Stimulated activated CD4-positive, alpha-beta T cell treated with anti-CD3 and anti-CD28 coated beads, Interleukin-4, amount 100 ng/mL, for 48 hours (primary cell): ENCODE data around the gene ATF6B.
"Not testable (repeated sequence)": the region's sequence is repeated elsewhere in the genome, so short reads cannot be mapped to it uniquely, and the experiment has no call there.

Experiments
- DNase-seq, 2 donors: peaks; one replicate each; pipeline ENCODE4 v3.0.0-alpha.2; 2020; ENCODE audit warnings: low read depth in 2 of 2

ATF6B gene

DNA sequence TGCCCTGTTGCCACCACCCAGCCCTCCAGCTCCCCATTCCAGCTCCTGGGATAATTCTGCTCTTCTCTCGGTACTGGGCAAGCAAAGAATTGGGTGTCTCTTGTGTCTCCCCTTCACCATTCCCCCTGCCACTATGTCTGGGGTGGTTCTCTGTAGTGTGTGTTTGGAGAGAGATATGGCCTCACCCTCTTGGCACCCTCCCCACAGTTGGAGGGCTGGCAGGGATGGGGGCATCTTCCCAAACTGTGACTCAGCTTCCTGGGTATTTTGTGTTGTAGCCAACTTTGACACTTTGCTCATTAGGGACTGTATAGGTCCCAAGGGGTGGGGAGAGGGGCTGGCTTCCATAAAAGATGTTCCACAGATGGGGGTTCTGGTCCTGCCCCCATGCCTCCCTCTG lies 20.6 kb downstream of the ATF6B start:
- no peak for DNase-seq

DNA sequence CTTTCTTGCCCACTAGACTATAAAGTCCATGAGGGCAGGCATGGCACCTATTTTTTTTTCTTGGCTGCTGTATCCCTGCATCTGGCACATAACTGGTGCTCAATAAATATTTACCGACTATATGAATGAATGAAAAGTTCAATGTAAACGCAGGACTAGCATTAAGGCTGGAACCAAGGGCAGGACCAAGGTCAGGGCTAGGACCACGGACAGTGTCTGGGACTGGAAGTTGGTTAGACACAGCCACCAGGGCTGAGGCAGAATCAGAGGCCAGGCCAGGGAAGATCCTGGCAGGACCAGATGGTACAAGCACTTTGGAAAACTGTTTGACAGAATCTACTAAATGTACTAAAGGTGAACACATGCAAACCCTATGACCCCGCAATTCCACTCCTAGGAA lies 22.6 kb downstream of the ATF6B start:
- no peak for DNase-seq

DNA sequence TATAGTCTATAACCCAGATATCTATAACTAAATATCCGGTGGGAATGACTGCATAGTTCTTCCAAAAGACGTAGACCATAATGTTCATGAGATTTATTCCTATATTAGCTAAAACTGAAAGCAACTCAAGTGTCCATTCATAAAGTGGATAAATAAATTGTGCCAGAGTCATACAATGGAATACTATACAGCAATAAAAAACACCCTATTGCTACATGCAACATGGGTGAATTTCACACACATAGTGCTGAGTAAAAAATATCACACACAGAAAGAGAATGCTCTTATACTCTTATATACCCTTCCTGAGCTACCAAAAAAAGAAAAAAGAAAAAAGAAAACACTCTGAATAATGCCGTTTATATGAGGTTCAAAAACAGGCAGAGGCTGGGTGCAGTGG lies 25.8 kb downstream of the ATF6B start:
- DNase-seq = no peak

DNA sequence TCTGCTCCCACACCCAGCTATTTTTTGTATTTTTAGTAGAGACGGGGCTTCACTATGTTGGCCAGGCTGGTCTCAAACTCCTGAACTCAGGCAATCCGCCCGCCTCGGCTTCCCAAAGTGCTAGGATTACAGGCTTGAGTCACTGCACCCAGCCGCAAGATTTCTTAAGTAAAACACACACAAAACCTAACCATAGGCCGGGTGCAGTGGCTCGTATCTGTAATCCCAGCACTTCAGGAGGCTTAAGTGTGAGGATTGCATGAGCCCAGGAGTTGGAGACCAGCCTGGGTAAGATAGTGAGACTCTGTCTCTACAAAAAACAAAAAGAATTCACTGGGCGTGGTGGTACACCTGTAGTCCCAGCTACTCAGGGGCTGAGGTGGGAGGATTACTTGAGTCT lies 27.8 kb downstream of the ATF6B start:
- DNase-seq = not testable (repeated sequence)

DNA sequence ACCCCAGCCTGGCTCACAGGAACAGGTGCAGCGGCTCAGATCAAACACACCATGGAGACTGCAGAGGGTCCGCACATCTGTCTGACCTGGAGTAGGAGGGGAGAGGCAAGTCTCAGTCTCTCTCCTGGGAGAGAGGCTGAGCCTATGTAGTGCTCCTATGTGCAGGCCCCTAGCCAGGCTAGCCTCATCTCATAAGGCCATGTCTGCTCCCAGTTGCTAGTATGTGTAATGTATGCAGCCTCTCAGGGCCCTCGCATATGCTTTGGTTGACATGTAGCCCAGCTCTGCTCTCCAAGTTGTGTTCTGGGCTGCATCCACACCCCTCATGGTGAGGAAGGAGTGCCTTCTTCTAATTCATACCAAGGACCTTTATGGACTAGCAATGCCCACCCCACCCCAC lies 30.7 kb downstream of the ATF6B start:
- DNase-seq = no peak

GRCh38 chr6:32096394-32097258 lies 31.4 kb downstream of the ATF6B start:
- no peak for DNase-seq

DNA sequence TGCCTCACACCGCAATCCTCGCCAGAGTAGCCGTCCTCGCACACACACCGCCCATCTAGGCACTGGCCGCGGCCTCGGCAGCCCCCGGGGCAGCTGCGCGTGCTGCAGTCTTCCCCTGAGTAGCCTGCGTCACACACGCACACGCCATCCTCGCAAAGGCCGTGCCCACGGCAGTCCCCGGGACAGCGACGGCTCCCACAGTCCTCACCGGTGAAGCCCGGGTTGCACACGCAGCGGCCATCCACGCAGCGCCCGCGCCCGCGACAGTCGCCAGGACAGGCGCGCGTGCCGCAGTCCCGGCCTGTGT lies 32.0 kb downstream of the ATF6B start:
- no peak for DNase-seq

DNA sequence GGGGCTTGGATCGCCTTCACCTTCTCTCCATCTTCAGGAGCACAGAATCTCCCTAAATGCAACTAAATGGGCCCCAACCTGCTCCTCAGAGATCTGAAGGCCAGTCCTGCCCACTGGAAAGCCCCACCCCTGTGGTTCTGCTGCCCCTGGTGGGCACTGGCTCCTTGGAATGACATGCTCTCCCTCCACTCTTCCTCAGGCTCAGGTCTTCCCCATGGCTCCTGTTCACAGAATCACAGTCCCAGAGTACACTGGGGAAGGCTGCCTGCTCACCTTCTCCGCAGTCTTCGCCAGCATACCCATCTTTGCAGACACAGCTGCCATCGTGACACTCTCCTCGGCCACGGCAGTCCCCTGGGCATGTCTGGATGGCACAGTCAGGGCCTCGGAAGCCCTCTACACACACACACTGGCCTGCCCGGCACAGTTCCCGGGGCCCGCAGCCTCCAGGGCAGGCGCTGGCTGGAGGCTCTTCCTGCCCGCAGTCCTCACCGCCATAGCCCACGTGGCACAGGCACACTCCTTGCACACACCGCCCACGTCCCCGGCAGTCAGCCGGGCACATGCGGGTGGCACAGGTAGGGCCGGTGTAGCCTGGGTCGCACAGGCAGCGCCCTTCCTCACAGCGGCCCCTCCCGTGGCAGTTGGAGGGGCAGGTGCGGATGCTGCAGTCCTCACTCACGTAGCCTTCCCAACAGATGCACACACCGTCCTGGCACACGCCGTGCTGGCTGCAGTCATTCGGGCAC lies 32.5 kb downstream of the ATF6B start:
- DNase-seq = no peak

GRCh38 chr6:32092760-32093497 lies 35.1 kb downstream of the ATF6B start:
- no peak for DNase-seq

GRCh38 chr6:32089082-32089828 lies 38.8 kb downstream of the ATF6B start:
- no peak for DNase-seq

- no peak for DNase-seq
Observed at GRCh38 chr6:32088487-32089049, 39.5 kb downstream of the ATF6B start.

GRCh38 chr6:32087574-32088486 lies 40.2 kb downstream of the ATF6B start:
- DNase-seq = peak; percentile 70 to 73

DNA sequence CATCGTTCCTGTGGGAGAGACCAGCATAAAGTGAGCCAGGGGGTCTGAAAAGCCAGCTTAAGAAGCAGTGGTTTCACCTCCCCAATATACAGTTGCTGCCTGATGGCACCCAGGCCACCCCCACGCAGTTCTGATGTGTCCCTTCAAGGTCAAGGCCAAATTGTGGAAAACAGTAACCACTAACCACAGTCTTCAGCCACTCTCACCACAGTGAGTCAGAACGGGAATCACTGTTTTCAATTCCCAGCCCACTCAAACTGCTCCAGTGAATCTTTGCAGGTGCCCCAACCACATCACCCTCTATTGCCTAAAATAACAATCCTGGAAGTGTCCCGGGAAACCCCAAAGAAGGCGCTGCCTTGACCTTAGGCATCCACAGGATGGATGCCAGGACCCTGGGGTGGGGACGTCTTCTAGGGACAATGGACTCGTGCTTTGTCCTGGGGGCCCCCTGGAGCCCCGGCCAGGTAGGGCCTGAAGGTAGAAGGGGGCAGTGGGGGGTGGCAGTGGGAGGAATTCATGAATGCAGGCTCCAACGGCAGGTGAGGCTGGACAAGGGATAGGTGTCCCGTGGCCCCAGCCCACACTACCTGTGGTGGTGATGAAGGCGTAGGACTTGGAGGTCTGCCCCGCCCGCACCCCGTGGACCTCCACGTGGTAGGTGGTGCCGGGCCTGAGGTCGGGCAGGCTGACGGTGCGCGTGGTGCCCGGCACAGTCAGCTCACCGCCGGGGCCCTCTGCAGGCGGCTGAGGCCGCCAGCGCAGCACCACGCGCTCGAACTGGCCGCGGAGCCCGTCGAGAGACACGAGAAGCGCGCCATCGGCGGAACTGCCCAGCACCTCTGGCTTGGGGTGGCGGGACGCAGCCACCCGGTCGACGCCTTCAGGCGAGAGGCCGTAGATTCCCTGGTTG lies 41.1 kb downstream of the ATF6B start:
- DNase-seq = peak; percentile 9 to 30

DNA sequence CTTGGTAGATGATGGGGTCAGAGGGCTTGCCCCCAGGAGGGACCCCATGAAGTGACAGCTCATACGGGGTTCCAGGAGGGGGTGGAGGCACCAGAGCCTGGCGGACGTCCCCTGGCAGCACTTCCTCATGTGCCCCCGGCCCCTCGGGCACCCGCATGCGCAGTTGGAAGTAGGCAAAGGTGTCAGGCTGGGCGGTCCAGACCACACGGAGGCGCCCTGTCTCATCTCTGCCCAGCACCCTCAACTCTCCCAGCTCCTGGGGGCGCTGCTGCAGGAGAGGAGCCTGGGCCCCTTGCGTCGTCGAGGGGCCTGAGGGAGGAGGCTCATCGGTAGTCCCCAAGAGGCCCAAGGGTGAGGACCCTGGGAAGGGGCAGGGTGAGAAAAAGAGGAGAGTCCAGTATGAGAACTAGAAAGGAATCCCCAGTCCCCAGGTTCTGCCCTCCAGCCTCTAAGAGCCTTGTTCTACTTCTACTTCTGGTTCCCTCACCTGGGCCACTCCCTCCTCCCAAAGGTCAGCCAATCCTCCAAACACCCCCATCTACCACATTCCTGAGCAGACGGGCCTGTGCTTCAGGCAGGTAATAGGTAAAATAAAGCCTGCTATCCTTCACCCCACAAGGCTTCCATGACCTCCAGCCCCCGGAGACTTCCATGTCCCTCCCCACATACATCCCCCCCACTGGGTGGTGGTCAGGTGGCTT lies 42.1 kb downstream of the ATF6B start:
- DNase-seq = no peak

GRCh38 chr6:32084780-32085179 lies 43.3 kb downstream of the ATF6B start:
- no peak for DNase-seq

GRCh38 chr6:32083812-32084768 lies 44.0 kb downstream of the ATF6B start:
- DNase-seq = no peak

GRCh38 chr6:32082935-32083334 lies 45.1 kb downstream of the ATF6B start:
- no peak for DNase-seq

DNA sequence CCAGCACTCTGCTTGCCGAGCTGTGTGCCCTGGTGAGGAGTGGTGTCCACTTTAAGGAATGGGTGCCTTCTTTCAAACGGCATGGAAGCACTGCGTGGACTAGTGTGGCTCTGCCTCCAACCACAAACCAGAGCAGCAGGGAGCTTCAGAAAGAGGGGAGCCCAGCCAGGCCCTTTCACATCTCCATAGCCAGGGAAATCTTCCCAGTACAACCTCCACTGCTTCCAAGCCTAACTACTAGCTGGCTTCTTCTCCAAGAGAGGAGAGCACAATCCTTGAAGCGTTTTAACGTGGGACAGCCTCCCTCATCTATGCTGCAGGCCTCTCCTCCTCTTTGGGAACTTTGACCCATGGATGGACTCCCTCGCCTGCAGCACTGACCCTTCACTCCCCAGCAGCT lies 45.6 kb downstream of the ATF6B start:
- DNase-seq = no peak
